B cell (primary cell): Measurements from ENCODE around the gene NIPBL. TPM values are rescaled to one million over a fixed set of nuclear protein-coding genes. Genes with fewer than 3 reads are reported as not detected.

Source experiments
- ATAC-seq: fragments of 200-7000 bp; cut with Tn5 transposase; one replicate; pipeline ENCODE4 v1.10.0; 2021; ENCODE audit warnings: low read depth, mild to moderate bottlenecking, moderate number of reproducible peaks, moderate library complexity
- CTCF ChIA-PET: fragments of 350-600 bp; sonication (Branson Sonifier 250); formaldehyde crosslinking; loops from one replicate; lab custom pipeline; 2021; ENCODE audit warnings: antibody characterized with exemption, inconsistent platforms; lab: Charles Lee
- POLR2A ChIA-PET: fragments of 350-600 bp; sonication (Branson Sonifier 250); formaldehyde crosslinking; loops from one replicate; lab custom pipeline; 2021; ENCODE audit warnings: antibody characterized with exemption; lab: Charles Lee
- DNase-seq: peaks from one replicate; pipeline ENCODE4 v3.0.0; 2013
- H2AFZ ChIP-seq: 2 replicates; pipeline ENCODE4 v1.6.1; 2012; ENCODE audit warnings: mild to moderate bottlenecking, low read depth, low read length; ENCODE audit not compliant: insufficient read depth, poor library complexity, severe bottlenecking
- H3K27ac ChIP-seq, 2 donors: 1 replicate in 1 of 2; 2 replicates in 1 of 2; pipeline ENCODE4 v1.5.1; 2012 to 2013; ENCODE audit warnings: low read length in 2 of 2, mild to moderate bottlenecking in 2 of 2, moderate library complexity in 1 of 2
- H3K27me3 ChIP-seq, 4 experiments: fragments of 200-600 bp in 1 of 4; sonication (generic) in 1 of 4; replicated peaks in 1 of 4; 1 replicate in 2 of 4; 2 replicates in 2 of 4; pipeline versions ENCODE4 v1.6.1 to v1.7.0; 2013 to 2016; ENCODE audit warnings: low read length in 3 of 4, mild to moderate bottlenecking in 2 of 4, mixed read lengths in 1 of 4, moderate library complexity in 1 of 4; ENCODE audit not compliant: insufficient read depth in 4 of 4, control insufficient read depth in 3 of 4; ENCODE audit errors: control extremely low read depth in 1 of 4
- H3K36me3 ChIP-seq, 2 experiments: replicated peaks in 1 of 2; 1 replicate in 1 of 2; 2 replicates in 1 of 2; pipeline versions ENCODE4 v1.6.1 to v1.7.1; 2013; ENCODE audit warnings: low read length in 1 of 2; ENCODE audit not compliant: insufficient read depth in 2 of 2, control insufficient read depth in 1 of 2; ENCODE audit errors: control extremely low read depth in 1 of 2, extremely low read depth in 1 of 2
- H3K4me1 ChIP-seq, 2 donors: fragments of 200-600 bp in 1 of 2; sonication (generic) in 1 of 2; 1 replicate in 1 of 2; 2 replicates in 1 of 2; pipeline versions ENCODE4 v1.5.1 to v1.6.1; 2013 to 2017; ENCODE audit warnings: low read length in 2 of 2; ENCODE audit not compliant: control insufficient read depth in 2 of 2, insufficient read depth in 2 of 2
- H3K4me2 ChIP-seq: replicated peaks from 2 replicates; pipeline ENCODE3; 2012; ENCODE audit warnings: mild to moderate bottlenecking, low read depth, low read length; ENCODE audit not compliant: poor library complexity, severe bottlenecking
- H3K4me3 ChIP-seq, 5 experiments: fragments of 200-600 bp in 1 of 5; sonication (generic) in 1 of 5; 1 replicate in 3 of 5; 2 replicates in 2 of 5; pipeline versions ENCODE4 v1.5.1 to v1.7.0; 2011 to 2016; ENCODE audit warnings: low read length in 4 of 5, mild to moderate bottlenecking in 4 of 5, low read depth in 2 of 5, control low read depth in 1 of 5, moderate library complexity in 1 of 5; ENCODE audit not compliant: insufficient read depth in 1 of 5; ENCODE audit errors: control extremely low read depth in 1 of 5, extremely low read depth in 1 of 5
- H3K79me2 ChIP-seq: fragments of 200-600 bp; sonication (generic); one replicate; pipeline ENCODE4 v1.6.0; 2016; ENCODE audit warnings: low read length; ENCODE audit not compliant: control insufficient read depth, insufficient read depth
- H3K9ac ChIP-seq: fragments of 200-600 bp; sonication (generic); 2 replicates; pipeline ENCODE4 v1.6.1; 2017; ENCODE audit warnings: mild to moderate bottlenecking, low read length, moderate library complexity
- H3K9me3 ChIP-seq, 3 donors: one replicate each; pipeline versions ENCODE4 v1.6.1 to v1.7.1; 2013; ENCODE audit warnings: low read length in 2 of 3; ENCODE audit not compliant: control insufficient read depth in 2 of 3, insufficient read depth in 1 of 3; ENCODE audit errors: control extremely low read depth in 1 of 3
- H4K20me1 ChIP-seq: 2 replicates; pipeline ENCODE4 v1.6.0; 2012; ENCODE audit warnings: mild to moderate bottlenecking, low read length; ENCODE audit not compliant: insufficient read depth, control insufficient read depth, poor library complexity, severe bottlenecking
- H3K27ac Mint-ChIP-seq: one replicate; pipeline ENCODE4 v1.8.0; 2021; ENCODE audit warnings: mixed read lengths
- H3K27me3 Mint-ChIP-seq: one replicate; pipeline ENCODE4 v1.8.0; 2021; ENCODE audit warnings: mixed read lengths
- H3K4me1 Mint-ChIP-seq: one replicate; pipeline ENCODE4 v1.8.0; 2021; ENCODE audit warnings: mixed read lengths
- H3K4me3 Mint-ChIP-seq: one replicate; pipeline ENCODE4 v1.8.0; 2021; ENCODE audit warnings: mixed read lengths
- H3K9me3 Mint-ChIP-seq: one replicate; pipeline ENCODE4 v1.8.0; 2022; ENCODE audit warnings: mixed read lengths; ENCODE audit not compliant: insufficient read depth
- EZH2 ChIP-seq: IDR thresholded peaks from 2 replicates; pipeline ENCODE4 v1.6.1; 2012; ENCODE audit warnings: borderline replicate concordance, low read depth, mild to moderate bottlenecking, moderate library complexity, low read length; ENCODE audit not compliant: insufficient read depth, poor library complexity, severe bottlenecking
- WGBS: methylation state at CpG from one replicate; pipeline ENCODE4 v1.1.5; 2013; ENCODE audit warnings: missing lambda C conversion rate; ENCODE audit not compliant: insufficient coverage; 5-methylcytosine and 5-hydroxymethylcytosine counted together
- intact Hi-C: fragments of 100-400 bp; cut with micrococcal nuclease; formaldehyde crosslinking; loops from one replicate; pipeline ENCODE4 v1.10.0; 2022
- polyA plus RNA-seq: library from polyadenylated mRNA; depleted of rRNA; stranded (reverse); fragments of >200 nt; gene quantifications from 2 replicates; pipeline ENCODE4 v1.2.3, GENCODE V29; 2012
- total RNA-seq, 2 donors: library from RNA; stranded (reverse); fragments of 120-200 nt in 1 of 2; gene quantifications; 1 replicate in 1 of 2; 2 replicates in 1 of 2; pipeline versions ENCODE4 v1.2.3 to v1.2.4, GENCODE V29; 2013 to 2022
- TF ChIP-seq, protein P1 (sequence below): fragments of 200-600 bp; IDR thresholded peaks from one replicate; pipeline ENCODE4 v1.8.0; 2022; ENCODE audit warnings: antibody characterized with exemption, mild to moderate bottlenecking

The NIPBL gene
- total and polyA plus RNA-seq, 2 donors (not counting 1 experiment from before 2014, with no cell fraction given): 24.7 to 112 TPM

- Histone ChIP-seq H3K79me2 (no peaks in the 10 kb centered on the region), H3K4me1 (no peaks in the 10 kb centered on the region), H3K9me3 (peaks cover 0 to 9% (median 4%) of the 10 kb centered on the region in 3 donors), H3K9ac (no peak overlapping the region), H4K20me1 (no peaks in the 10 kb centered on the region), H3K27ac (no peak overlapping the region), H3K27me3 (no peaks in the 10 kb centered on the region), H3K36me3 (peaks cover 2 to 3% of the 10 kb centered on the region in 2 experiments), H3K4me2 (no peak overlapping the region), H2AFZ (no peak overlapping the region), H3K4me3 (no peak overlapping the region)
- ATAC-seq: no peak
- TF ChIP-seq, protein P1, sequence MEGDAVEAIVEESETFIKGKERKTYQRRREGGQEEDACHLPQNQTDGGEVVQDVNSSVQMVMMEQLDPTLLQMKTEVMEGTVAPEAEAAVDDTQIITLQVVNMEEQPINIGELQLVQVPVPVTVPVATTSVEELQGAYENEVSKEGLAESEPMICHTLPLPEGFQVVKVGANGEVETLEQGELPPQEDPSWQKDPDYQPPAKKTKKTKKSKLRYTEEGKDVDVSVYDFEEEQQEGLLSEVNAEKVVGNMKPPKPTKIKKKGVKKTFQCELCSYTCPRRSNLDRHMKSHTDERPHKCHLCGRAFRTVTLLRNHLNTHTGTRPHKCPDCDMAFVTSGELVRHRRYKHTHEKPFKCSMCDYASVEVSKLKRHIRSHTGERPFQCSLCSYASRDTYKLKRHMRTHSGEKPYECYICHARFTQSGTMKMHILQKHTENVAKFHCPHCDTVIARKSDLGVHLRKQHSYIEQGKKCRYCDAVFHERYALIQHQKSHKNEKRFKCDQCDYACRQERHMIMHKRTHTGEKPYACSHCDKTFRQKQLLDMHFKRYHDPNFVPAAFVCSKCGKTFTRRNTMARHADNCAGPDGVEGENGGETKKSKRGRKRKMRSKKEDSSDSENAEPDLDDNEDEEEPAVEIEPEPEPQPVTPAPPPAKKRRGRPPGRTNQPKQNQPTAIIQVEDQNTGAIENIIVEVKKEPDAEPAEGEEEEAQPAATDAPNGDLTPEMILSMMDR: no peak
- TF ChIP-seq EZH2: no peak
- Mint-ChIP-seq H3K4me3 (no peak overlapping the region), H3K27me3 (no peaks in the 10 kb centered on the region), H3K27ac (no peak overlapping the region), H3K9me3 (peaks cover 25% of the 10 kb centered on the region), H3K4me1 (no peaks in the 10 kb centered on the region)
- no peak for DNase-seq
- CTCF ChIA-PET: no interaction called here
- 100% methylated on average over 1 of the region's 2 CpGs for WGBS
- intact Hi-C loops: no loop called here
- POLR2A ChIA-PET: no interaction called here
These were observed 226.7 kb downstream of the NIPBL start for GRCh38 chr5:37103302-37103701.

GRCh38 chr5:37109338-37109737 is 232.8 kb downstream of the NIPBL start:
- Histone ChIP-seq H3K79me2 (no peaks in the 10 kb centered on the region), H3K4me3 (no peak overlapping the region), H2AFZ (no peak overlapping the region), H3K4me1 (peaks cover 0 to 3% of the 10 kb centered on the region in 2 donors), H4K20me1 (no peaks in the 10 kb centered on the region), H3K36me3 (peaks cover 0 to 12% of the 10 kb centered on the region in 2 experiments), H3K9ac (no peak overlapping the region), H3K9me3 (no peaks in the 10 kb centered on the region), H3K27me3 (no peaks in the 10 kb centered on the region), H3K27ac (no peak overlapping the region), H3K4me2 (no peak overlapping the region)
- intact Hi-C loops: no loop called here
- H3K9me3 Mint-ChIP-seq: no peaks in the 10 kb centered on the region
- H3K27me3 Mint-ChIP-seq: no peaks in the 10 kb centered on the region
- DNase-seq (no peak), ATAC-seq (no peak)
- no peak for TF ChIP-seq EZH2
- TF ChIP-seq, protein P1: no peak
- no peak overlapping the region for H3K27ac Mint-ChIP-seq
- H3K4me1 Mint-ChIP-seq: peaks cover 12% of the 10 kb centered on the region
- POLR2A ChIA-PET: no interaction called here
- no peak overlapping the region for H3K4me3 Mint-ChIP-seq
- CTCF ChIA-PET: interaction anchor here (0.6 kb wide), 1 partner anchor 136 kb away, joined by 5 read pairs; no protein-coding TSS in a partner anchor
- WGBS: 97% methylated on average over 3 of the region's 3 CpGs
